HG02763 (cell line): ENCODE results near the gene S100P.
"Not testable (repeated sequence)": the region's sequence is repeated elsewhere in the genome, so short reads cannot be mapped to it uniquely, and the experiment has no call there.

Experiments used
- ATAC-seq: cut with Tn5 transposase; IDR thresholded peaks from one replicate; pipeline ENCODE4 v1.9.1; 2021; ENCODE audit warnings: mild to moderate bottlenecking, moderate library complexity; ENCODE audit not compliant: unreplicated experiment

S100P gene

DNA sequence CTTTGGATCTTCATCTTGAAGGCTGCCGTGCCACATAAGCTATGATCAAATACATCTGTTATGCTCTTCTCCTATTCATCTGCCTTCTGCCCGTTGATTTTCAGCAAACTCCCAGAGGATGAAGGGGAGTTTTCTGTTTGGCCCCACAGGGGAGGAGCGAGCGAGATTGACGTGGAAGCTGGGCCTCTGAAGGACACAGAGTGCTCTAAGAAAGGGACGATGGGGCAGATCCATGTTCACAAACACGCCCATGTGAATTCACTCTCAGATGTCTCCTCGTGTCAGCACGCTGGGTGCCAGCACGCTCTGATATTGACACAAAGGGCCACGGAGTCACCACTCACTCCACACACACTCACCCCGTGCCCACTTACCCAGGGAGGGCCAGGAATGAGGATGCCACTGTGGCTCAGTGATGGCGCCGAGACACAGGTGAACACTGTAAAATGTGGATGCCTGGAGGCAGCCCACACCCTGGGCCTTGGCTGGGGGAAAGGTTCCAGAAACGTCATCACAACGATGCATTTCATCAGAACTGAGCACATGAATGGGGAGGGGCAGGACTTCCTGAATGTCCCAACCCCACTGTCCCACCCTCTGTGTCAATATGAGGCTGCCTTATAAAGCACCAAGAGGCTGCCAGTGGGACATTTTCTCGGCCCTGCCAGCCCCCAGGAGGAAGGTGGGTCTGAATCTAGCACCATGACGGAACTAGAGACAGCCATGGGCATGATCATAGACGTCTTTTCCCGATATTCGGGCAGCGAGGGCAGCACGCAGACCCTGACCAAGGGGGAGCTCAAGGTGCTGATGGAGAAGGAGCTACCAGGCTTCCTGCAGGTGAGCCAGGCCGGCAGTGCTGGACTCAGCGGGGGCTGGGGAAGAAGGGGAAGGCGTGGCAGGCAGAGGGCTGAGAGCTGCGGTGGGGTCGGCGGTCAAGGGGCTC, at the start of gene S100P:
Gene S100P (plus strand): TSS at position 648 of the 946 bp plus-strand sequence. CDS start 55 bp downstream, at position 703.
- ATAC-seq = no peak

GRCh38 chr4:6644792-6645530, 48.7 kb upstream of the S100P start:
- no peak for ATAC-seq

DNA sequence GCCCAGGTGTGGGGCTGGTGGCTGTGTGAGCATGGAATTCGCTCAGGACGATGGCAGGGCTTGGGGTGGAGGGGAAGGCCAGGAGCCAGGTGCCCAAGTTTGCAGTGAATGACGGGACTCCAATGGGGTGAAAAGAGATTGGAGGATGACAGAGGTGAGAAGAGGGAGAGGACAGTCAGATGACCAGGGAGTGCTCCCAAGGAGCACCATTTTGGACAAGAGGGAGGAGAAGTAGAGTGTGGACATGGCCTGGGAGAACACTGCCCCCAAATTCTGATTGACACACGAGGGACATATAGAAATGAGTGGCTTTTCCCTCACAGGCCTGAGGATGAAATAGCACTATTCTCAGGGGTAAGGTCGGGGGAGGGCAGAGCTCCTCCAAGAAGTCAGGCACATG, 46.5 kb upstream of the S100P start:
- no peak for ATAC-seq

- no peak for ATAC-seq
Measured at GRCh38 chr4:6647582-6648230, 46.0 kb upstream of the S100P start.

DNA sequence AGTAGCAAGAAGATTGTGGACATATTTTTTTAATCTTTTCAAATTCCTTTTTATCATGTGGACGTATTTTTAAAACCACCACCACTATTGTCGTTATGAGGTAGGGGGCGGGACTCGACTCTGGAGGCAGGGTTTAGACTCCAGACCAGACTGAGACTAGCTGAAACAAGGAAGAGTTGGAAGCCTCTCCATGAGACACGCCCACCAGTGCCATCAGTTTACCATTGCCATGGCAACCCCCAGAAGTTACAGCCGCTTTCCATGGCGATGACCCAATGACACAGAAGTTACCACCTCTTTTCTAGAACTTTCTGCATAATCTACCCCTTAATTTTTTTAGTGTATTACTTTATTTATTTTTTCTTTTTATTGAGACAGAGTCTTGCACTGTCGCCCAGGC, 44.5 kb upstream of the S100P start:
- no peak for ATAC-seq

DNA sequence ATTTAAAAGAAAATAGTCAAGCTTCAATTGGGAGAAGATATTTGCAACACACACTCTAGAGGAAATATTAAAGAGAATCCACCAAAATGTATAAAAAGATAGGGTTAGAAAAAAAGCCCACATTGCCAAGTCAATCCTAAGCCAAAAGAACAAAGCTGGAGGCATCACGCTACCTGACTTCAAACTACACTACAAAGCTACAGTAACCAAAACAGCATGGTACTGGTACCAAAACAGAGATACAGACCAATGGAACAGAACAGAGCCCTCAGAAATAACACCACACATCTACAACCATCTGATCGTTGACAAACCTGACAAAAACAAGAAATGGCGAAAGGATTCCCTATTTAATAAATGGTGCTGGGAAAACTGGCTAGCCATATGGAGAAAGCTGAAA, 39.5 kb upstream of the S100P start:
- not testable (repeated sequence) for ATAC-seq

GRCh38 chr4:6655291-6655690, 38.4 kb upstream of the S100P start:
- ATAC-seq = not testable (repeated sequence)

GRCh38 chr4:6655924-6656323, 37.8 kb upstream of the S100P start:
- ATAC-seq = no peak

DNA sequence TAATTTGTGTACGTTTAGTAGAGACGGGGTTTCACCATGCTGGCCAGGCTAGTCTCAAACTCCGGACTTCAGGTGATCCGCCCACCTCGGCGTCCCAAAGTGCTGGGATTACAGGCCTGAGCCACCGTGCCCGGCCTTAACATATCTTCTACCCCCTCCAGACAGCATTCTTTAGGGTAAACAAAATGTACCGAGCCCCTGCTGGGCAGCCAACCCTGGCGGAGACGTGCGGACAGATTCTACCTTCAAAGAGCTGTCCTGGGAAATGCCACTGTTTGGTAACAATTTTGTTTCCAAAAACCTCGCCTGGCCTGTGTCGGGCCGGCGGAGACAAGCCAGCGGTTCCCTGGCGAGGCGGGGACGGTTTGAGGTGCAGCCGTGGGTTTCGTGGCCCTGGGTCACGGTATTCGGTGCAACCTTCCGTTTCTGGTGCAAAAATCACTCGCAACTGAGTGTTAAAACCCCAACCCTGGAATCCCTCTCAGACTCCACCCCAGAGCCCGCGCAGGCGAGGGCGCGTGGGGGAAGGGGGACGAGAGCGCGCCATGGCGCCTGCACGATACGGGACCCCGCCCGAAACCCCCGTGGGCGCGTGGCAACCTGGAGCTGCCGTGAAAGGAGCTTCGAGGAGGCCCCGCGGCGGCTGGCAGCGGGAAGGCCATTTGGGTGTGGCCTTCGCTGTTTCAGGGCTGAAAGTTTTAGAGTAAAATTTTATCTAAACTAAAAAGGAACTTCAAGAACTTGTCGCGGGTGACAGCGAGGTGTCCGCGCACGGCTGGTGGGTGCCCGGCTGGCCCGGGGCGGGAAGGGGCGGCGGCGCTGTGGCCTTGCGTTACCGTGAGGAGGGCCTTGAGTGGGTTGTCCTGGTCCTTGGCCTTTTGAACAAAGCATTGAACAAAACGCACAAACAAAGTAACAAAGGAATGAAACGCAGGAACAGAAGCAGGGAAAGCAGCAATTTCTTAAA, 36.2 kb upstream of the S100P start:
- no peak for ATAC-seq

DNA sequence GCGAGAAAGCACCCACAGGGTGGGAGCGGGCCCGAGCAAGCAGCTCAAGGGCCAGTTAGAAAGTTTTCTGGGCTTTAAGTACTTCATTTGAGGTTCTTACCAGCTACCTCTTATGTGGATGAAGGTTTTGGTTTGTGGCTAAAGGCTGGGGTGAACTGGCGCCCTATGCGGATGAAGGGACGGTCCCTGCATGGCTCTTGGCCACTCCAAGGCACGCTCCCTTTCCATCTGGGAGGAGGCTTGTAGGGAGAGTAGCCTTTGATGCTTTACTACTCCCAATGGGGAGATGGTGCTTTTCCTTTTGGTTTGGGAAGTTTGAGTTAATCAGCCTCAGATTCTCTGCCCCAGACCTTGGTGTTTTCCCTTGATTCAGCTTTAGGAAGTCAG, 35.5 kb upstream of the S100P start:
- ATAC-seq = no peak

GRCh38 chr4:6658597-6659075, 35.0 kb upstream of the S100P start:
- ATAC-seq = no peak

- ATAC-seq = no peak
Measured at GRCh38 chr4:6659897-6660296, 33.8 kb upstream of the S100P start.

- no peak for ATAC-seq
Measured at GRCh38 chr4:6660430-6660829, 33.2 kb upstream of the S100P start.

- no peak for ATAC-seq
Measured at GRCh38 chr4:6662591-6662990, 31.1 kb upstream of the S100P start.

- ATAC-seq = no peak
Measured at GRCh38 chr4:6663596-6664393, 29.9 kb upstream of the S100P start.

GRCh38 chr4:6665320-6665654, 28.4 kb upstream of the S100P start:
- ATAC-seq = no peak

- no peak for ATAC-seq
Measured at GRCh38 chr4:6668391-6668790, 25.3 kb upstream of the S100P start.

DNA sequence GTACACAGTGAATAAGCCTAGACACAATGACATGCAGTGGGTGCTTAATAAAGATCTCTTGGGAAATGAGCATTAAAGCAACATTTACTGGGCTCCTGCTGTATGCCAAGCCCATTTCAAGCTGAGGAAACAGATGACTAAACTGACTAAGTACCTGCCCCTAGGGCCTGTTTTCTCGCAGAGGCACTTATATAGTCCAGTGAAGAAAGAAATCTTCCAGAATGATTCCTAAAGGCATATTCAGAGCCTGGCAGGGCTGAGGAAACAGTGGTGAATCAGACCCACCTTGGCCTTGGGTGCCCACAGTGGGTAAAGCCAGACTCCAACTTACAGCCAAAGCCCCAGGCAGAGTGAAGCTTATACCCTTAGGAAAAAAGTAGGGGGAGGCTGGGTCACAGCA, 22.0 kb upstream of the S100P start:
- no peak for ATAC-seq

- ATAC-seq = no peak
Measured at GRCh38 chr4:6672131-6672530, 21.5 kb upstream of the S100P start.
